HG03066 (cell line): Measurements from ENCODE around the gene ATP2B3.
"Not testable (repeated sequence)": the region's sequence is repeated elsewhere in the genome, so short reads cannot be mapped to it uniquely, and the experiment has no call there.

ENCODE experiments used
- ATAC-seq: cut with Tn5 transposase; IDR thresholded peaks from one replicate; pipeline ENCODE4 v1.9.1; 2021; ENCODE audit warnings: low read depth; ENCODE audit not compliant: unreplicated experiment

Gene ATP2B3

GRCh38 chrX:153592091-153592833, 74.8 kb downstream of the ATP2B3 start:
- ATAC-seq: no peak

DNA sequence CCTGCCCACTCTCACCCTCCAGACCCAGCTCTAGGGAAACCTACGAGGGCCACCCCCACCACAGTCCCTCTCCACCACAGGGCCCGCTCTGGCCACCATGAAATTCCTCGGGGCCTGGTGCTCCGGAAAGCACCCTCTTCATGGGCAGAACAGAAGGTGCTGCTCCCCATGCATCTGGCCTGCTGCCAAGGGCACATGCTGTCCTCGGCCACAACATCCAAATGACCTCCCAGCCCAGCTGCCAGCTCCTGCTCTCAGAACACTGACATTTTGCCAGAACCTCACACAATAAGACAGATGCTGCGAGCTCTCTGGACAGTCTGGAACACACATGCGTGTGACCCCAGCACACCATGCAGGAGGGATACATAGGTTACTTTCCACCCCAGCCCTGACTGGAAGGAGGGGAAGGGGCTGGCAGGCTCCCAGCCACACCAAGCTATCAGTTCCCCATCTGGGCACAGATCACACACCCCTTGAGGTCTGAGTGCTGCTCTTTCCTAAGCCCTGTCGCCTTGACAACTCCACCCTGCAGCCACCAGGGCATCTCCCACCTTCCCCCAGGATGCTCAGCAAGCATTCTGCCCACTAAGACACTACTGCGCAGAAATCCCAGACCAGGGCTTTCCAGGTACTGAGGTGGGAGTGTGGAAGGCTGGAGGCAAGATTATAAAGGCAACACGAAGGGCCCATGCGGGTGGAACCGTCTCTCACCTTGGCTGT, 75.7 kb downstream of the ATP2B3 start:
- ATAC-seq: no peak

DNA sequence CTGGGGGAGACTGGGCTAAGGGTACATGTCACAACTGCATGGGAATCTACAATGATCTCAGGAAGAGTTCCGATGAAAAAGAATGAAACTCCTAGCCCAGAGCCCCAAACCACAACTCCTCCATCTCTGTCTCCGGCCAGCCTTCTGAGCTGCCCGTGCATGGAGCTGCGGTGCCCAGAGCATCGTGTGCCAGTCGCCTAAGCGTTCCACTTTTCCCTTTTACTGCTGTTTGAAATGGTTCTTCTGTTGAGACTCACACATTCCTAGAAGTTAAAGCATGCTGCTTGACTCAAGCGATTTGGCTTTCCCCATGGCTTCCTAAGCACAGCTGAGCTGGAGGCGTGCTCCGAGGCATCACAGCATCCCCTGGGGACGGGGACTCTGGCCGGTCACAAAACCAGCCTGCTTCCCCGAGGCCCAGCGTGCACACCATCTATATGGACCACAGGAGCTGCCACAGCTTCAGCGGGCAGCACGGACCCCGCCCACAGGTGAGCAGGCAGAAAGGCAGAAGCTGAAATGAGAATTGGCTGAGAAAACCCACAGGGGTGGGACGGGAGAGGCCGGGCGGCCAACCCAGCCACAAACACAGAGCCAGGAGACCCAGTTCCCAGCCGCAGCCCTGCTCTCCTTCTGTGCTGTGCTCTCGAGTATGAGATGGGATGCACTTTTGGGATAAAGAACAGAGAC, 76.5 kb downstream of the ATP2B3 start:
- ATAC-seq: no peak

DNA sequence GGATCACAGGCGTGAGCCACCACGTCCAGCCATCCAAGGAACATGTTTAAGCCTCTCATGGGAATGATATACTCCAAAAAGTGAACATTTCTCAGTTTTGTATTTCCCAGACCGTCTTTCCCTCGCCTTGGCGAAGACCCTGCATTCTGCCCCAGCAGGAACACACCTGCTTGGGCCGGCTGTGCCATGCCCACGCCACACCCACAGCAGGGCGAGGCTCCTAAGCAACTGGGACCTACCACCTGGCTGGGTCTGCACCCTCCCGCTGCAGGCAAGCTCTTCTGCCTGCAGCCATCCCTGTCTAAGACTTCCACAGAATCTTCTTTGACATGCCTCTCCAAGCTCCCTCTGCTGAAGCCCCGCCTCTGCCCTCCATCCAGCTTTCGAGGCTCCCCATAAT, 77.9 kb downstream of the ATP2B3 start:
- no peak for ATAC-seq

DNA sequence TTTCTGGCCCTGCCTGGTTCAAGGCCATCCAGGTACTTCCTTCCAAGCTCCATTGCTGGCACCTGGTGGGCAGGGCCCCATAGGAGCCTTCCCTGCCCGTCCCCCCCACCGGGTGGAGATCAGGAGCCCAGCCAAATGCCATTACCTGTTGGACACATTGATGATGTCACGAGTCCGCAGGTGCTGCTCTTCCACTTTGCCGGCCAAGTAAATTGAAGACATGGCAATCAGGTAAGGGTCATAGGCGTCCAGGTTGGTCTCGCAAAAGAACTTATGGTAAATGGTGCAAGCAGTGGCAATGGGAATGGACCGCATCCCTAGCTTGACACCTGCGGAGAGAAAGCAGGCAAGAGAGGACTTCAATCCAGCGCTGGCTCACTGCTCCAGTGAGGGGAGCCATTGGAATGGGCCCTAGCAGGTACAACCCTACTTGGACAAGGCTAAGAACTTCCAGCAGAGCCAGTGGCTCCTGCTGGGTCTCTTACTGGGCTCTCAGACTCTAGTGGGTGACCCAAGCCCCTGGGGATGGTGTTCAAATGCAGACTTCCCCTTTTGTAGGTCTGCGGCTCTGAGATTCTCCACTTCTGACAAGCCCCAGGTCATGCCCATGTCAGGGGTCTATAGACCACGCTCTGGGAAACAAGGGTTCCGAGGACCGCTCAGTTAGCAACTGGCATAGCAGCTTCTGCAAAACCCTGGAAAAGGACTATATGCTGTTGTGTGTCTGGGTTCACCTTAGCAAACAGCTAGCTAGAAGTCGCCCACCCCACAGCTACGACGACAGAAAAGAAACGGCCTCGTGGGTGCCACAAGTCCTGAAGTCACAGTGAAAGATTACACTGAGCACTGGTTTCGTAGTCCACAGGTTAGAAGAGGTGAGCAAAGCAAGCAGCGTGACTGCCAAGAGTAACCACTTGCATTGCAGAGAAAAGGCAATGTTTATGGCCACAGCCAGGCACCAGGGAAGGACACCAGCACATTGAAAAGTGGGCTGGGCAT, 78.7 kb downstream of the ATP2B3 start:
- ATAC-seq: no peak

- no peak for ATAC-seq
Measured at GRCh38 chrX:153596981-153597750, 79.7 kb downstream of the ATP2B3 start.

- peak; percentile 43 for ATAC-seq
Measured at GRCh38 chrX:153598541-153599191, 81.2 kb downstream of the ATP2B3 start, which contains the start of gene CCNQ. Gene CCNQ (minus strand): TSS chrX:153599139. CDS start chrX:153599073, 66 bp downstream.

GRCh38 chrX:153599192-153600031, 82.0 kb downstream of the ATP2B3 start:
- peak; percentile 70 for ATAC-seq

- ATAC-seq: no peak
Measured at GRCh38 chrX:153600032-153600373, 82.6 kb downstream of the ATP2B3 start.

DNA sequence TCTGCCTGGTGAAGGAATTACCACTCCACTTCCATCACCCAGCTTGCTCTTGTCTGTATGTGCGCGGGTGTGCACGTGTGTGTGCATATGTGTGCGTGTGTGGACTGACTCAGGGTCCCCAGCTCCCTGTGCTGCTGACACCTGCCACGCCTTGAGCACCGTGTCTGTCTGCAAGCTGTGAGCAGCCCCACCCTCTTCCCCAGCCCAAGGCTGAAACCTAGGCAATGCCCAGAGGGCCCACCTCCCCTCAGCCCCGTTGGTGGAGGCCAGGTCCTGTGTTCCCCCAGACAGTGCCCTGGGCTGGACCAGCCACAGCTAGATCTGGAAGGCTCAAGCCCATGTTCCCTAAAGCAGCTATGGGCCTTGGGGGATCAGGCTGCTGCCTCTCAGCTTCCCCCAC, 83.5 kb downstream of the ATP2B3 start:
- ATAC-seq: no peak

- no peak for ATAC-seq
Measured at GRCh38 chrX:153601511-153602110, 84.2 kb downstream of the ATP2B3 start.

GRCh38 chrX:153602601-153603000, 85.2 kb downstream of the ATP2B3 start:
- ATAC-seq: no peak

DNA sequence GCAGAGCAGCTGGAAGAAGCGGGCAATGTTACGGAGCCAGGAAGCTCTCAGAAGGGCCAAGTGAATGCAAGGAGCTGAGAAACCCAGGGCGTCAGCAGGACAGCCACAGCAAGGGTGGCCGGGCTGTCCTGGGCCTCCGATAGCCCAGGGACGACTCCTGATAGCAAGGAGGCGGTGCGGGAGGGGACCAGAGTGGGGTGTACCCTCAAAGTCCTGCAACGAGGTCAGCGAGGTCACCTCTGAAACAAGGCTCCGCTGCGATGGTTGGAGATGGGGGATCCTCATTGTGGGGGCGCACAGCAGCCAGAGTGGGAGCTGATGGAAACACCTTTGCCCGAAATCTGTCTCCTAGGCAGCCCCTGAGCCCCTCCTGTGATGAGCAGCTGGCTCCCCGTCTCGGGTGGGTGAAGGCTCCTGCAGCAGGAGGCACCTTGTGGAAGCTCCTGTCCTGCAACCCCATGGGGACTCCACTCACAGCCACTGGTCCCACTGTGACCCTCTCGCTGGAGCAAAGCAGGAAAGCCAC, 85.8 kb downstream of the ATP2B3 start:
- no peak for ATAC-seq

DNA sequence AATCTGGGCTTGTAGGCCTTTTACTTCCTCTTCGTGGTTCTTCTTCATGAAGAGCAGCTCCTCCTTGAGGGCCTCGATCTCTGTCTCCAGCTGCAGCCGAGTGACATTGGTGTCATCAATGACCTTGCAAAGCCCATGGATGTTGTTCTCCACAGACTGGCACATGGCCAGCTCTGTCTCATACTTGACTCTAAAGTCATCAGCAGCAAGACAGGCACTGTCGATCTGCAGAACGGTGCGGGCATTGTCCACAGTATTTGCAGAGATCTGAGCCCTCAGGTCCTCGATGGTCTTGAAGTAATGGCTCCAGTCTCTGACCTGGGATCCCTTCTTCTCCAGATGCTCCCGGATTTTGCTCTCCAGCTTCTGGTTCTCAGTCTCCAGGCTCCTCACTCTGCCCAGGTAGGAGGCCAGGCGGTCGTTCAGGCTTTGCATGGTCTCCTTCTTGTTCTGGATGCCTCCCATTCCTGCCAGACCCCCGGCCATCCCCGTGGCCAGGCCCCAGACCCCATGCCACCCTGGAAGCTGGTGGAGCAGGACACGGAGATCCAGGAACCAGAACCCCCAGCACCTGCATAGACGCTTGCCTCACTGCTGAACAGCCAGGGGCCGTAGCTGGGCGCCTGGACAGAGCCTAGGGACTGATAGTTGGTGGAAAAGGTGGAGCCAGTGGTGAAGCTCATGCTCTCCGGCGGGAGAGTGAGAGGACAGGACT, 87.4 kb downstream of the ATP2B3 start:
- not testable (repeated sequence) for ATAC-seq

DNA sequence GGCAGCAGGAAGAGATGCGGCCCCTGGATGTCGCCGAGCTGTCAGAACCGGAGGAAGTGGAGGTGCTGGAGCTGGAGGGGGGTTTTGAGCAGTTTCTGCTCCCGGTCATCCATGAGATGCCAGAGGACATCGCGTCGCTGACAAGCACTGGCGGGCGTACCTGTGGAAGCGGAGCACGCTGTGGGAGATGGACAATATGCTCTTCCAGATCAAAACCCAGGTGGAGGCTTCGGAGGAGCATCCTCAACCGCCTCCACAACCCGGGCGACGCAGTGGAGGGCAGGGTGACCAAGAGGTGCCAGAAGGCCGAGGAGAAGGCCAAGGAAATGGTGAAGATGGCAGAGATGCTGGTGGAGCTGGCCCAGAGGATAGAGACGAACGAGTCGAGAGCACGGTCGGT, 89.1 kb downstream of the ATP2B3 start:
- ATAC-seq: no peak

GRCh38 chrX:153608376-153608775, 90.9 kb downstream of the ATP2B3 start:
- ATAC-seq: no peak

GRCh38 chrX:153608806-153609205, 91.4 kb downstream of the ATP2B3 start:
- no peak for ATAC-seq
